GM12875 (cell line): Measurements from ENCODE around the gene C1QTNF9.
"Not testable (repeated sequence)": the region's sequence is repeated elsewhere in the genome, so short reads cannot be mapped to it uniquely, and the experiment has no call there.

Experiments used
- H3K4me3 ChIP-seq: one replicate; pipeline ENCODE4 v1.5.1; 2011; ENCODE audit warnings: low read depth, low read length, control low read depth
- TF ChIP-seq, protein P1 (sequence below): IDR thresholded peaks from 2 replicates; pipeline ENCODE4 v1.5.1; 2011; ENCODE audit warnings: low read depth, mild to moderate bottlenecking, control low read depth, inconsistent platforms, low read length, moderate library complexity, borderline replicate concordance; ENCODE audit not compliant: insufficient read depth

The C1QTNF9 gene

DNA sequence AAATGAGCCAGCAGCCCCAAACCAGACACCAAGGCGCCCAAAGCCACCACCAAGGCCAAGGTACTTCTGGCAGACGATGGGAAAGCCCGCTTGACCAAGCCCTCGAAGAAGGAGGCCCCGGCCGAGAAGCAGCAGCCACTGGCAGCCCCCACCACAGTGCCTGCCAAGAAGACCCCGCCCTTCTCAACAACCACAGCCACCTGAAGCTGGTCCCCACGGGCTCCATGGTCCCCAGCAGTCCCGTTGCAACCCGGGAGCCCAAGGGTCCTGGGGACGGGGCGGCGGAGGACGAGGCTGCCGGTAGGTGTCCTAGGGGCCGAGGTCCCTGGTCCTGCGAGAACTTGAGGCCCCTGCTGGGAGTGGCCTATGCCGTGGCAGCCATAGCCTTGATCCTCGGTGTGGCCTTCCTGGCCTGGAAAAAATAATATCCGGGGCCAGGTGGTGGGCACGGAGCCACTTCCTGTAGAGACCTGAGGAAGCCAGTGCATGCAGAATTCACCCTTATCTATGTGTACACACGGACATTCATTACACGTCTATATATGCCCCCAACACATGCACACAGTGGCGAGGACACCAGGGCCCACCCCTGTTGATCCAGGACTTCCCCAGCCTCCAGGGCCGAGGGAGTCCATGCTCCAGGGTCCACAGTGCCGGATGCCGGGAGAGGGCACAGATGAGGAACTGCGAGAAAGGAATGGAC lies 13.8 kb downstream of the C1QTNF9 start:
- TF ChIP-seq, protein P1, sequence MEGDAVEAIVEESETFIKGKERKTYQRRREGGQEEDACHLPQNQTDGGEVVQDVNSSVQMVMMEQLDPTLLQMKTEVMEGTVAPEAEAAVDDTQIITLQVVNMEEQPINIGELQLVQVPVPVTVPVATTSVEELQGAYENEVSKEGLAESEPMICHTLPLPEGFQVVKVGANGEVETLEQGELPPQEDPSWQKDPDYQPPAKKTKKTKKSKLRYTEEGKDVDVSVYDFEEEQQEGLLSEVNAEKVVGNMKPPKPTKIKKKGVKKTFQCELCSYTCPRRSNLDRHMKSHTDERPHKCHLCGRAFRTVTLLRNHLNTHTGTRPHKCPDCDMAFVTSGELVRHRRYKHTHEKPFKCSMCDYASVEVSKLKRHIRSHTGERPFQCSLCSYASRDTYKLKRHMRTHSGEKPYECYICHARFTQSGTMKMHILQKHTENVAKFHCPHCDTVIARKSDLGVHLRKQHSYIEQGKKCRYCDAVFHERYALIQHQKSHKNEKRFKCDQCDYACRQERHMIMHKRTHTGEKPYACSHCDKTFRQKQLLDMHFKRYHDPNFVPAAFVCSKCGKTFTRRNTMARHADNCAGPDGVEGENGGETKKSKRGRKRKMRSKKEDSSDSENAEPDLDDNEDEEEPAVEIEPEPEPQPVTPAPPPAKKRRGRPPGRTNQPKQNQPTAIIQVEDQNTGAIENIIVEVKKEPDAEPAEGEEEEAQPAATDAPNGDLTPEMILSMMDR = no peak
- H3K4me3 ChIP-seq = no peak overlapping the region

DNA sequence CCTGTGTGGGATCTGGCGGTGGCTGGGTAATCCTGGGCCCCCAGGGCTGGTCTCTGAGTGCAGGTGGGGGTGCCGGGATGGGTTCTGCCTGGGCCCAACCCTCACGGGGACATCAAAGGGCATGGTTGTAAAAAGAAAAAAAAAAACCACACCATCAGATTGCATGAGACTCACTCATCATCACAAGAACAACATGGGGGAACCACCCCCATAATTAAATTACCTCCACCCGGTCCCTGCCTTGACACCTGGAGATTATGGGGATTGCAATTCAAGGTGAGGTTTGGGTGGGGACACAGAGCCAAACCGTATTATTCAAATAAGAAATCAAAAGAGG lies 14.3 kb downstream of the C1QTNF9 start:
- no peak overlapping the region for H3K4me3 ChIP-seq
- TF ChIP-seq, protein P1 = no peak

DNA sequence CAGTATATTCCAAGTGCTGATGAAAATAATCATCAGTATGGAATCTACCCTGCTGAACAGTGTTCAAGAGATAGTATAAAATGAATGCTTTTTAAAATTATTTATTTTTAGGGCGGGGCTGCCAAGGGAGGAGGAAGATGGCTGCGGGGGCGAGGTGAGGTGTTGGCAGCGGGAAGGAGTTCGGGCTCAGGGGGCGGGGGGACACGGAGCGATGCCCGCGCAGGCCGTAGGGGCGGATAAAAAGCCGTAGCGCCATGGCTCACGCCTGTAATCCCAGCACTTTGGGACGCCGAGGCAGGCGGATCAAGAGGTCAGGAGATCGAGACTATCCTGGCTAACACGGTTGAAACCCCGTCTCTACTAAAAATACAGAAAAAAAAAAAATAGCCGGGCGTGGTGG lies 18.2 kb downstream of the C1QTNF9 start:
- not testable (repeated sequence) for H3K4me3 ChIP-seq

DNA sequence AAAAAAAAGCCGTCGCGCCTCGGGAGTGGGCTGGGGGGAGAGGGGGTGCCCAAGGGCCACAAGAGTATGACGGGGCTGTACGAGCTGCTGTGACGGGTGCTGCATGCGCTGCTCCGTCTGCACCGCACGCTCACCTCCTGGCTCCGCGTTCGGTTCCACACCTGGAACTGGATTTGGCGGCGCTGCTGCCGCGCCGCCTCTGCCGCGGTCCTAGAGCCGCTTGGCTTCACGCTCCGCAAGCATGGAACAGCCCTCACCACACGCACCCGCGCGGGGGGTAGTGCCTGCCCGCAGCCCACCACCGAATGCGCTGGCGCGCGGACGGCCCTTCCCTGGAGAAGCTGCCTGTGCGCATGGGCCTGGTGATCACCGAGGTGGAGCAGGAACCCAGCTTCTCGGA lies 18.8 kb downstream of the C1QTNF9 start:
- TF ChIP-seq, protein P1 = no peak
- no peak overlapping the region for H3K4me3 ChIP-seq

- TF ChIP-seq, protein P1 = no peak
- no peak overlapping the region for H3K4me3 ChIP-seq
Observed at GRCh38 chr13:24338721-24339120, 29.3 kb downstream of the C1QTNF9 start.

DNA sequence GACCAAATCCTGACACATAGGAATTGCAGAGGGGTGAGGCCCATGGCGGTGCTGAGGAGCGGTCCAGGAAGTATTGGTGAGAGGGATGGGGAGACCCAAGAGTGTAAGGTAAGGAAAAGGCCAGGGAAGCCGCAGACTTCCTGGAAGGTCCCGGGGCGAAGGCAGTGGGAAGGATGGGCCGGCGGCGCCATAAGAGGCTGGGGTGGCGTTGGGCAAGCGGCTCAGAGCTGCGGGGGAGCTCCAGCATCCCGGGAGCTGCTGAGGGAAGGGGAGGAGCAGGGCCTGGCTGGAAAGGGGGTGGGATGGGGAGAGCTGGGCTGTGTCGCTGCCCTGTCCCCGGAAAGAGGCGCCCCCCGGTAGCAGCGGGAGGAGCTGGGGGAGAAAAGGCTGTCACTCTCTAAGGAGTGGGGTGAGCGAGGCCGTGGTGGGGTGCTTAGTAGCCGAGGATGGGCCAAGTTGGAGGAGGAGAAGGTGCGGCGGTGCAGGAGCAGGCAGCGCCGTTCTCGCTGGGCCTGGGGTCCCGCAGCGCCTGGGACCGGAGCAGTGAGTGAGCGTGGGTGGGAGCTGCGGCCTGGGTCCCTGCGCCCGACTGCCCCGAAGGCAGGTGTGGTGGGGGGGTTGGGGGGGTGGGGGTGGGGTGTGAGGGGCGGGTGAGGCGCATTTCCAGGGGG lies 30.7 kb downstream of the C1QTNF9 start:
- H3K4me3 ChIP-seq = no peak overlapping the region
- TF ChIP-seq, protein P1 = no peak

DNA sequence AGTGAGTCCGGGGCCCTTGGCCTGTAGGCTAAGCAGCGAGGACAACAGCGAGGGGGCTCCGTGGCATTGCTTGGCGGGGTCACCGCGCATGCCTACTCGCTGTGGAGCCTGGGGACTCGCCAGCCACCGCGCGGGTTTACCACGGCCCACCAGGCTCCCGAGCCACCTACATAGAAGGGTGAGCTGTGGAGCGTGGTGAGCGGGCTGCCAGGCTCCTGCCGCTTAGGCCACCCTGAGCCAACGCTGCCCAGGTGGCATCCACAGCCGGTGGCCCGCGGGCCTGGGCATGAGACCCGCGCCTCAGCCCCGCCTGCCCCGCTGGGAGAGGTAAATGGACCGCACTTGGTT lies 31.2 kb downstream of the C1QTNF9 start:
- TF ChIP-seq, protein P1 = no peak
- H3K4me3 ChIP-seq = no peak overlapping the region
